HG02763 (cell line): Measurements from ENCODE around the gene SLC37A1.

ENCODE experiments used
- ATAC-seq: cut with Tn5 transposase; IDR thresholded peaks from one replicate; pipeline ENCODE4 v1.9.1; 2021; ENCODE audit warnings: mild to moderate bottlenecking, moderate library complexity; ENCODE audit not compliant: unreplicated experiment

Gene SLC37A1

GRCh38 chr21:42591170-42591869 is 77.7 kb downstream of the SLC37A1 start:
- ATAC-seq = no peak

DNA sequence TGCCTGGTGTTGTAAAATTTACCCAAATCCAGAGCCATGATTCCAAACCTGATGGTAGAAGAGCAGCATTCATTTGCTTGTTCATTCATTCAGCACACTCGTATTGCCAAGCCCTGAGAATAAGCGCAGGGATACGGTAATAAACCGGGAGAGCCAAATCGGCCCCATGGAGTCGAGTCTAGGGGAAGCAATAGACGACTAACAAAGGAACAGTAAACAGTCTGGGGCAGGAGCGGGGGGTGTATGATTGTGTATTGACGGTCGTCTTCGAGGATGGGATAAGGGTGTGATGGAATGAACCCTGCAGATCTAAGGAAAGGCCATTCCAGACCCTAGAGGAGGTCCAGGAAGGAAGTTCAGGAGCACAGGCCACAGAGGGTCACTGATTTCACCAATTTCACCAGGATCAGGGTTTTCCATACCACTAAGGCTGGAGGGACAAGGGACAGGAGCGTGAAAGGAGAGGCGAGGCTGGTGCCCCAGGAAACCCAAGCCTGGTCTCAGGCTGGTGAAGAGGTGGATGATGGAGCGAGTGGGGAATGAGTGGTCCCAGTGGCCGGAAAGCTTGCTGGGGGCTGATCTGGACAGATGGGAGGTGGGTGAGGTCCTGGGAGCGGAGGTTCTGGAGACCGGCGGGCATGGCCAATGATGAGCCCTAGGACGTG is 78.6 kb downstream of the SLC37A1 start:
- no peak for ATAC-seq

GRCh38 chr21:42593007-42593814 is 79.6 kb downstream of the SLC37A1 start:
- no peak for ATAC-seq

DNA sequence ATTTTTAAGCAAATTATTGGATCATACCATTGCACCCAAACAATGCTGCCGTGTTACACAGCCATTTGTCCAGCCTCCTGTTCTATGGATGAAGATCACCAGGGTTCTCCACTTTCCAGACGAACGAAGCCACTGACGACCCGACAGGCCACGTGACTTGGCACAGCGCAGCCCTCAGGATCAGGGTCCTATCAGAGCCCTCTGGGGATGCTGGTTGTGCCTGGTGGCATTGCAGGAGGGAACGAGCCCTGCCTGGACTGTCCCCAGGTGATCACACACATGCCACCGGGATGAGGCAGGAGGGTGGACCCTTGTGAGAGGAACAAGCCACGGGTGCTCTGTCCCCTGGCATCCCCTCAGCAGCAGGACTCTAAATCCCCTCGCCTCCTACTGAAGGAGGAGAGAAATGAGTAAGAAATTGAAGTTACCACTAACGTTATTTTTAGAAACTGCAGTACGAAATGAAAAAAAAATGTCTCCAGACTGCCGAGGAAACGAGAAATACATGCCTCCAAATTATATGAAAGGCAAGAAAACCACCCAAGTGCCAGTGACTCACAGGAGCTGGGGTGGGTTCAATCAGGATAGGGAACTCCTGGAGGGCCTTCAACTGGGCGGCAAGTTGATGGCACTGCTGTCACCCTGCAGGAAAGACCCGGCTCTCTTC is 81.1 kb downstream of the SLC37A1 start:
- no peak for ATAC-seq

DNA sequence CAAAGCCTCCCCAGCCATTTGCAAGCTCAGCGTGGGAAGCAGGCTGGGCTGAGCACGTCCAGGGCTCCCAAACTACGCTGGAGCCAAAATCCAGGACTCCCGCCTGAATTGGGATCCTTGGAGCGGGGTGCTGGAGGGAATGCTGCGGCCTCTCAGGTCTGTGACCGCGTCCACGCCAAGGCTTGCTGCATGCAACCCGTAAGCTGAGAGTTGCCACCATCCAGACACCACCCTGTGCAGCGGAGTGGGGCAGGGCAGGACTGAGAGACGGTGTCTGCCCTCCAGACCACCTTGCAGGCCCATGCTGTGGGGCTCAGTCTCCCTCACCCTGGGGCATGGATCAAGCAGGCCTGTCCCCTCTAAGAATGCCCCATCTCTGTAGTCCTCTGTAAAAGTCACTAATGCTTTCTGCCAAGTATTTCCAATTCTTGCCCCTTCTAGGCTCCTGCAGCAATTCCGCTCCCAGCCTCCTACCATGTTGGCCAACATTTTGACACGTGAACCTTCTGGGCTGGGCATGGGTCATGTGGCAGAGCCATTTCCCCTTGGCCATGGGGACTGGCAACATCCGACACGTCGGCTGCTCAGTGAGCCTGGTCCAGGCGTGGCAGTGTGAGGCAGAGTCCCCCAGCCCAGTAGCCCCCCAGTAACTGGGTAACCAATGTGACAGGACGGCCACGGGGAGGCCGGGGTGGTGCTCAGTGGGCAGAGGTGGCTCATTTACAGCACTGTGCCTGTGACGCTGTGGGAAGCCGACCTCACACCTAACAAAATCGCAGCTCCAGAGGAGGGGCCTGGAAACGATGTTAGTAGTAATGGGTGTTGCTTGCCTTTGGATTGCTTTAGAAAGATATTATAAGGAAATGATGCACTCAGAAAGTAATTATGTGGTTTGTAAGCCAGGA is 81.9 kb downstream of the SLC37A1 start:
- ATAC-seq = no peak

DNA sequence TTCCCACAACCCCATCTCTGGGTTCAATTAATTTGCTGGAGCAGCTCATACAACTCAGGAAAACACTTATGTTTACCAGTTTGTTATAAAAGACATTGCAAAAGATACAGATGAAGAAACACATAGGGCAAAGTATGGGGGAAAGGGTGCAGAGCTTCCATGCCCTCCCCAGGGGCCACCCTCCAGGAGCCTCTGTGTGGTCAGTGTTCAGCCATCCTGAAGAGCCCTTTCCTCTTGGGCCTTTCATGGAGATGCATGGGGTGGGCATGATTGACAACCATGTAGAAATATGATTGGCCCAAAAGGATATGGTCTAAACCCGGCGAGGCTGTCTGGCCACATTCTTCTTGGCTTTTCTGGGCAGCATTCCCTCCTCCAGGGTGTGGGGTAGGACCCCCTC is 83.0 kb downstream of the SLC37A1 start:
- no peak for ATAC-seq

DNA sequence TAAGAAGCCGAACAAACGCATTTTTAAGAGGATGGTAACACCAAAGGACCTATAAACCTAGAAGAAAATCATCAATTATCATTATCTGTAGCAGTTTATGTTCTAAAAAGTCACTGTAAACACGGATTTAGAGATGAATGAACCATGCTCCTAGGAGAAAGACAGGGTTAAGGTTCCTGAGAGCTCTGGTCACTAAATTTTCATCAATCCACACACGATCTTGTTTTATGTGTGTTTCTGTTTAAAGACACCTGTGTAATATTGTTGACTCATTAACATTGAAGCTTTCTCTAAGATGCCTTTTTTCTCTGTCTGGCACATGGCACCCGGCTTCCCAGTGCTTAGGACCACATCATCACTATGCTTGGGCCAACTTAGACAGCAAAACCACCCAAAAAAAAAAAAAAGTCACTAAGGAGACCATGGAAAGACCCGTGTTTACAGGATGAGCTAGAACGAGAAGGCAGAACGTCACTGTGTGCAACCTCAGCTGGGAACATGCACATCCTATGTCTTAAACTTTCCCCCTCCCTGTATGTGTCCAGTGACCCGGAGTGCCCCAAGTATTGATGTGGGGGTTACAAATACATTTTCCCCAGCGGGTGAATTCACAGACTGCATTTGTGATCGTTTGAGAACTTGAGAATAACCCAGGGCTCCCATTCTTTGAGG is 84.0 kb downstream of the SLC37A1 start:
- ATAC-seq = no peak

- no peak for ATAC-seq
These were observed 84.6 kb downstream of the SLC37A1 start for GRCh38 chr21:42598159-42598735.

- no peak for ATAC-seq
These were observed 85.8 kb downstream of the SLC37A1 start for GRCh38 chr21:42599486-42599885.

- ATAC-seq = no peak
These were observed 86.3 kb downstream of the SLC37A1 start for GRCh38 chr21:42599962-42600361.

GRCh38 chr21:42601656-42602055 is 88.0 kb downstream of the SLC37A1 start:
- no peak for ATAC-seq

- ATAC-seq = no peak
These were observed 93.5 kb downstream of the SLC37A1 start for GRCh38 chr21:42607102-42607501.

DNA sequence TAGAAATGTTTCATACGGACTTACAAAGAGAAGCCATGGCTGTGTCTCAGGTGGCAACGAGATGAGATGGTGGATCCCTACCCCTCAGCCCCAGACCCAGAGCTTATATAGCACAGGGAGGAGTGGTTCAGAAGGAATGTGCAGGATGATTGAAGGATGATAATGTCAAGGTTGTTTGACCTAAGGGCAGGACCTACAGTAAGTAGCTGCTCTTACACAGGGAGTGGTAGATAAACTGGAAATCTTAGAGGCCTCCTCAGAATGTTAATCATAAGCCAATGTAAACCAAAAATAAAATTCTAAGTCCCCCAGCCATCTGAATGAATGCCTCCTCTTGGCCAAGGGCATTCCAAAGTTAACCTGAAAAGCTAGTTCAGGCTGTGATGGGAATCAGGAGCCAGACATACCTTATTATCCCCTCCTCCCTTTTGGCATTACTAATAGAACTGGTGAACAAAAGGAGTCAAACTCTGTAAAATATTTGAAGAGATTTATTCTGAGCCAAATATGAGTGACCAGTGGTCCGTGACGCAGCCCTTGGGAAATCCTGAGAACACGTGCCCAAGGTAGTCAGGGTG is 94.0 kb downstream of the SLC37A1 start:
- ATAC-seq = no peak

- ATAC-seq = no peak
These were observed 94.8 kb downstream of the SLC37A1 start for GRCh38 chr21:42608446-42608845.

GRCh38 chr21:42609811-42610210 is 96.2 kb downstream of the SLC37A1 start:
- no peak for ATAC-seq

- ATAC-seq = no peak
These were observed 98.2 kb downstream of the SLC37A1 start for GRCh38 chr21:42611852-42612251.

GRCh38 chr21:42612390-42612789 is 98.7 kb downstream of the SLC37A1 start:
- ATAC-seq = no peak

- no peak for ATAC-seq
These were observed 100.1 kb downstream of the SLC37A1 start for GRCh38 chr21:42613756-42614155.

DNA sequence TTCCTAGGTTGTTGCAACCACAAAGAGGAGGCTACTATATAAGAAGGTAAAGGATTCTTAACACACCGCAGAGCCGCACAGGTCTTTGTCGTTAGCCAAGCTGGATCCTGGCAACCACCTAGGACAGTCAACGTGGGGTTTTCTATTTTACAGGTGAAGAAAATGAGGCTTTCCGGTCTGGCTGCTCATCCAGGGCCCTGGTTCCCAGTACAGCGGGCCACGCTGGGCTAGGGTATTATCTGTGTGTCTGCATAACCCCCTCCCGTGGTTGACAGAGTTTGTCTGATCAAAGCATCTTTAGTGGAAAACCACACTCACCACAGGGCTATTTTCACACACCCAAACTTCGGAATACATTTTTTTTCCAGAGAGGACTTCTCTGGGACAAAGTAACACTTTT is 100.7 kb downstream of the SLC37A1 start:
- ATAC-seq = no peak
